Measurements from ENCODE around the gene MORF4L1. TPM values are rescaled to one million over a fixed set of nuclear protein-coding genes. Genes with fewer than 3 reads are reported as not detected.
"Not testable (repeated sequence)": the region's sequence is repeated elsewhere in the genome, so short reads cannot be mapped to it uniquely, and the experiment has no call there.

MORF4L1 gene
- total and polyA plus RNA-seq, 10 of the 15 experiments (the other 5 are each of a cell fraction or from before 2014, with no cell fraction given), result 113 to 636 (median 229) TPM

DNA sequence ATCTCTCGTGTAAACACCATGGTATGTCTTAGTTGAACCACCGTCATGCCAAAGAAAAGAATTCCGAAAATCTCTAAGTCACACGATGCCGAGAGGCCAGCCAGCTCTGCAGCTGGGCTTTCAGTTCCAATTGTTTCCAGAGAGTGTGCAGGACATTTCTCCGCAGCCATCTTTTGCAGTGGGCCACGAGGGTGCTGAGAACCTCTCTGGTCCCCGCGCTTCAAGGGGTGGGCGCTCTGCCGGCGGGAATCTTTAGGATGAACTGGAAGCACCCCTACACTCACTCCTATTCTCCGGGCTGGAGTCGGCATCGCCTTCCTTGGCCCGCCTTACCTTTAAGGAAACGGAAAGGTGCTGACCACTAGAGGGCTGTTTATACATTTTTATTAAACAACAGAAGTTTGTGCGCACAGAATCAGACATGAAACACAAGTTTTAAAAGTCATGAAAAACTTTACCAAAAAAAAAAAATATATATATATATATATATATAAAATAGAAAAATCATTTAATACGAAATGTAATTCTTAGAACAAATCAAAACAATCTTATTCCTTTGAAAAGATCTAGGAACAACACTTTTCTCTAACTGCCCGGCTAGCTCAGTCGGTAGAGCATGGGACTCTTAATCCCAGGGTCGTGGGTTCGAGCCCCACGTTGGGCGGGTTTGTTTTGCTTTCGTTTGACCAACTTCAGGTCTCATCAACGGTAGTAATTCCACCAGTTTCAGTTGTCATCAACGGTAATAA lies 12.5 kb upstream of the MORF4L1 start (continued):
- TF ChIP-seq REST (IDR thresholded peaks at IDR 0.05; ENCODE audit: low read depth, low read length), result no peak
- TF ChIP-seq ZNF207 (IDR thresholded peaks at IDR 0.05; ENCODE audit: borderline replicate concordance), result no peak
- 0 out of 2 replicates have a peak, but pooled peaks have one; percentile 9 for TF ChIP-seq CREM (IDR thresholded peaks at IDR 0.05; ENCODE audit: low read depth)
- TF ChIP-seq, protein P1, sequence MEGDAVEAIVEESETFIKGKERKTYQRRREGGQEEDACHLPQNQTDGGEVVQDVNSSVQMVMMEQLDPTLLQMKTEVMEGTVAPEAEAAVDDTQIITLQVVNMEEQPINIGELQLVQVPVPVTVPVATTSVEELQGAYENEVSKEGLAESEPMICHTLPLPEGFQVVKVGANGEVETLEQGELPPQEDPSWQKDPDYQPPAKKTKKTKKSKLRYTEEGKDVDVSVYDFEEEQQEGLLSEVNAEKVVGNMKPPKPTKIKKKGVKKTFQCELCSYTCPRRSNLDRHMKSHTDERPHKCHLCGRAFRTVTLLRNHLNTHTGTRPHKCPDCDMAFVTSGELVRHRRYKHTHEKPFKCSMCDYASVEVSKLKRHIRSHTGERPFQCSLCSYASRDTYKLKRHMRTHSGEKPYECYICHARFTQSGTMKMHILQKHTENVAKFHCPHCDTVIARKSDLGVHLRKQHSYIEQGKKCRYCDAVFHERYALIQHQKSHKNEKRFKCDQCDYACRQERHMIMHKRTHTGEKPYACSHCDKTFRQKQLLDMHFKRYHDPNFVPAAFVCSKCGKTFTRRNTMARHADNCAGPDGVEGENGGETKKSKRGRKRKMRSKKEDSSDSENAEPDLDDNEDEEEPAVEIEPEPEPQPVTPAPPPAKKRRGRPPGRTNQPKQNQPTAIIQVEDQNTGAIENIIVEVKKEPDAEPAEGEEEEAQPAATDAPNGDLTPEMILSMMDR (IDR thresholded peaks at IDR 0.05 in 2 of 3, conservative IDR thresholded peaks at IDR 0.05 in 1 of 3; ENCODE audit: control insufficient read depth in 2 of 3, extremely low read depth in 1 of 3, insufficient read depth in 1 of 3, low read depth in 3 of 3, low read length in 3 of 3), result peak; percentile 50 to 56 (median 56); a peak in 5 of 6 replicates
- no peak for TF ChIP-seq STAT3 (IDR thresholded peaks at IDR 0.05; ENCODE audit: low read depth, low read length)

GRCh38 chr15:78865585-78865984 lies 7.1 kb upstream of the MORF4L1 start:
- H3K4me3 ChIP-seq; FAIRE-seq; H3K4me1 ChIP-seq (ENCODE audit: control insufficient read depth, insufficient read depth, low read length); RAD21 ChIA-PET (ENCODE audit: unreplicated experiment); in situ Hi-C loops (cut with MboI); H3K27ac ChIP-seq (ENCODE audit: control insufficient read depth, insufficient read depth); intact Hi-C loops (cut with micrococcal nuclease; ENCODE audit: unreplicated experiment); H3K9ac ChIP-seq (ENCODE audit: control insufficient read depth, insufficient read depth, low read length); BruUV-seq (replicated peaks); SMC1A ChIA-PET (ENCODE audit: uncharacterized antibody, unreplicated experiment); H3K79me2 ChIP-seq (ENCODE audit: control insufficient read depth, insufficient read depth, low read length); H3K9me3 ChIP-seq (replicated peaks; ENCODE audit: control insufficient read depth, insufficient read depth, low read length); DNase-seq (ENCODE audit: low read depth, low spot score); H3K27me3 ChIP-seq (replicated peaks in 1 of 2; ENCODE audit: control insufficient read depth in 2 of 2, insufficient read depth in 2 of 2, low read length in 1 of 2); H3K36me3 ChIP-seq (ENCODE audit: control insufficient read depth in 2 of 2, insufficient read depth in 2 of 2, low read length in 1 of 2); H4K20me1 ChIP-seq (ENCODE audit: control insufficient read depth, insufficient read depth); H3K4me2 ChIP-seq (ENCODE audit: control insufficient read depth, insufficient read depth); H2AFZ ChIP-seq (ENCODE audit: control insufficient read depth, low read depth, low read length); ATAC-seq; CTCF ChIA-PET: not testable (repeated sequence)
- 81% methylated on average over 10 of the region's 10 CpGs for WGBS (ENCODE audit: insufficient coverage, insufficient replicate concordance, low lambda C conversion rate, missing lambda C conversion rate)
- POLR2A ChIA-PET, result interaction anchor here (0.6 kb wide), 1 partner anchor 15 kb away, joined by 3 read pairs; no protein-coding TSS in a partner anchor

DNA sequence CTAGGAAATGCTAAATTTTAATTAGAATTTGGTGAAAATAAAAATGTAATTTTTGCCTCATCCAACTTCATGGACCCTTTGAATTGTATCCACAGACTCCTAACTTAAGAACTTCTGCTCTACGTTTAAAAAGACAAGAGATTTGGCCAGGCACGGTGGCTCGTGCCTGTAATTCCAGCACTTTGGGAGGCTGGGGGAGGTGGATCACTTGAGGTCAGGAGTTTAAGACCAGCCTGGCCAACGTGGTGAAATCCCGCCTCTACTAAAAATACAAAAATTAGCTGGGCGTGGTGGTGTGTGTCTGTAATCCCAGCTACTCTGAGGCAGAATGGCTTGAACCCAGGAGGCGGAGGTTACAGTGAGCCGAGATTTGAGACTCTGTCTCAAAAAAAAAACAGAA lies 6.7 kb upstream of the MORF4L1 start:
- in situ Hi-C loops (cut with MboI); H3K27me3 ChIP-seq (replicated peaks in 1 of 2; ENCODE audit: control insufficient read depth in 2 of 2, insufficient read depth in 2 of 2, low read length in 1 of 2); H3K36me3 ChIP-seq (ENCODE audit: control insufficient read depth in 2 of 2, insufficient read depth in 2 of 2, low read length in 1 of 2); DNase-seq (ENCODE audit: low read depth, low spot score); H3K4me1 ChIP-seq (ENCODE audit: control insufficient read depth, insufficient read depth, low read length); H3K9ac ChIP-seq (ENCODE audit: control insufficient read depth, insufficient read depth, low read length); H2AFZ ChIP-seq (ENCODE audit: control insufficient read depth, low read depth, low read length); H3K9me3 ChIP-seq (replicated peaks; ENCODE audit: control insufficient read depth, insufficient read depth, low read length); SMC1A ChIA-PET (ENCODE audit: uncharacterized antibody, unreplicated experiment); RAD21 ChIA-PET (ENCODE audit: unreplicated experiment); BruUV-seq (replicated peaks); ATAC-seq; H4K20me1 ChIP-seq (ENCODE audit: control insufficient read depth, insufficient read depth); H3K27ac ChIP-seq (ENCODE audit: control insufficient read depth, insufficient read depth); H3K4me3 ChIP-seq; H3K79me2 ChIP-seq (ENCODE audit: control insufficient read depth, insufficient read depth, low read length); FAIRE-seq; H3K4me2 ChIP-seq (ENCODE audit: control insufficient read depth, insufficient read depth); intact Hi-C loops (cut with micrococcal nuclease; ENCODE audit: unreplicated experiment); CTCF ChIA-PET: not testable (repeated sequence)
- POLR2A ChIA-PET, result interaction anchor here (0.6 kb wide), 2 partner anchors 14 to 492 kb away, joined by 3 read pairs; no protein-coding TSS in a partner anchor
- WGBS (ENCODE audit: insufficient coverage, insufficient replicate concordance, low lambda C conversion rate, missing lambda C conversion rate), result 70% methylated on average over 8 of the region's 8 CpGs

Data from GM12878 (cell line).